Peyer's patch (tissue), 4 donors: Measurements from ENCODE around the gene TEAD1. TPM values are rescaled to one million over a fixed set of nuclear protein-coding genes. Genes with fewer than 3 reads are reported as not detected.

Experiments
- DNase-seq, 3 donors: peaks; one replicate each; pipeline ENCODE4 v3.0.0-alpha.2; 2017 to 2019
- H3K27ac ChIP-seq, 4 donors: fragments of 200-600 bp; sonication (generic); one replicate each; pipeline ENCODE4 v1.5.1; 2016 to 2019
- H3K27me3 ChIP-seq, 2 donors: fragments of 200-600 bp; sonication (generic); one replicate each; pipeline ENCODE4 v1.5.1; 2019
- H3K36me3 ChIP-seq, 3 donors: fragments of 200-600 bp; sonication (generic); one replicate each; pipeline ENCODE4 v1.5.1; 2016 to 2019
- H3K4me1 ChIP-seq, 4 donors: fragments of 200-600 bp; sonication (generic); one replicate each; pipeline ENCODE4 v1.5.1; 2016 to 2019
- H3K4me3 ChIP-seq, 4 donors: fragments of 200-600 bp; sonication (generic); 1 replicate in 3 of 4; 2 replicates in 1 of 4; pipeline ENCODE4 v1.5.1; 2016 to 2019; ENCODE audit warnings: mild to moderate bottlenecking in 1 of 4
- H3K9me3 ChIP-seq, 4 donors: fragments of 200-600 bp; sonication (generic); one replicate each; pipeline ENCODE4 v1.5.1; 2016 to 2019; ENCODE audit warnings: mild to moderate bottlenecking in 1 of 4
- POLR2A ChIP-seq, 2 donors: fragments of 450-650 bp; IDR thresholded peaks; one replicate each; pipeline ENCODE4 v1.5.1; 2017; ENCODE audit warnings: antibody characterized with exemption in 2 of 2, mild to moderate bottlenecking in 2 of 2, moderate library complexity in 2 of 2
- total RNA-seq, 4 donors: library from RNA; depleted of rRNA; stranded (reverse); fragments of >200 nt; gene quantifications; one replicate each; pipeline ENCODE4 v1.1.0, GENCODE V29; 2016
- TF ChIP-seq, protein P1 (sequence below), 6 experiments: fragments of 450-650 bp in 4 of 6; fragments of 200-600 bp in 2 of 6; sonication (generic) in 1 of 6; IDR thresholded peaks; one replicate each; pipeline ENCODE4 v1.5.1; 2017 to 2019; ENCODE audit warnings: antibody characterized with exemption in 6 of 6, mild to moderate bottlenecking in 3 of 6, moderate library complexity in 1 of 6

Gene TEAD1
- total RNA-seq, 4 donors from 2014 or later, result 34.5 to 125 (median 65.1) TPM

DNA sequence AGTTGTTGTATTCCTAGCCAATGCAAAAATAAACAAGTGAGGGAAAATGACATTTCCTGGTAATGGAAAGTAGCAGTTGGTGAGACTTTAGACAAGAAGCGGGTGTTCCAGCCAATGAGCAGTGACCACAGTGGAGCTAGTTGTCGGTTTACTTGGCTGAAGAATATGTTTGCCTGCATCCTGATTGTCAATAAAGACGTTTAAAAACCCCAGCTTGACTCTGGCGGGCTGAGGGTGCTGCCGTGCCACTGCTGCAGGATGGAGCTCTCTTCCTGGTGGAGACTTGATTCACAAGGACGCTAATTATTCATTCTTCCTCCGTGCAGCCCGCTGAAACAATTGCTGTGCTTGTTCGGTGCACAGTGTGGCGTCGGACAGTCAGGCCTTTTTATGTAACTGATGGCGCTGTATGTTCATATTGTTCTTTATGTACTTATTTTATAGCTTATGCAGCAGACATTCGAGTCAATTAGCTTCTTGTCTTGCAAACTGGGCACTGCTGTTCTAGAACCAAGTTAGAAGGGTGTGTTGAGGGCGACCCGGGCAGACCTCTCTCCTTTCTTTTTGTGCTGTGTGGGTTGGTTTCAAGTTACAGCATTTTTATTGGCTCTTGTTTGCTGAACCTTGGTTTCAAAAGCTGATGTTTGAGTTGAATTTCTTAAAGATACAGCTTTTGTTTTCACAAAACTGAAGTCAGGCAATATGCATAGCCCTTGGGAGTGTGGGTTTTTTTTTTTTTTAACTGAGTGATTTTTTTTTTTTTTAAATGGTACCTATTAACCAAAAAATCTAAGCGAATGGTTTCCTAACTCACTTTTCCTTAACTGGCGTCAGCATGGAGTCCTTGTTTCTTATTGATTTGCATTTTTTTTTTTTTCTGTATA, 153.9 kb downstream of the TEAD1 start:
- peak in 1 of 2 donors; percentile 22 for TF ChIP-seq POLR2A (IDR thresholded peaks at IDR 0.05)
- TF ChIP-seq, protein P1, sequence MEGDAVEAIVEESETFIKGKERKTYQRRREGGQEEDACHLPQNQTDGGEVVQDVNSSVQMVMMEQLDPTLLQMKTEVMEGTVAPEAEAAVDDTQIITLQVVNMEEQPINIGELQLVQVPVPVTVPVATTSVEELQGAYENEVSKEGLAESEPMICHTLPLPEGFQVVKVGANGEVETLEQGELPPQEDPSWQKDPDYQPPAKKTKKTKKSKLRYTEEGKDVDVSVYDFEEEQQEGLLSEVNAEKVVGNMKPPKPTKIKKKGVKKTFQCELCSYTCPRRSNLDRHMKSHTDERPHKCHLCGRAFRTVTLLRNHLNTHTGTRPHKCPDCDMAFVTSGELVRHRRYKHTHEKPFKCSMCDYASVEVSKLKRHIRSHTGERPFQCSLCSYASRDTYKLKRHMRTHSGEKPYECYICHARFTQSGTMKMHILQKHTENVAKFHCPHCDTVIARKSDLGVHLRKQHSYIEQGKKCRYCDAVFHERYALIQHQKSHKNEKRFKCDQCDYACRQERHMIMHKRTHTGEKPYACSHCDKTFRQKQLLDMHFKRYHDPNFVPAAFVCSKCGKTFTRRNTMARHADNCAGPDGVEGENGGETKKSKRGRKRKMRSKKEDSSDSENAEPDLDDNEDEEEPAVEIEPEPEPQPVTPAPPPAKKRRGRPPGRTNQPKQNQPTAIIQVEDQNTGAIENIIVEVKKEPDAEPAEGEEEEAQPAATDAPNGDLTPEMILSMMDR (IDR thresholded peaks at IDR 0.05), result peak in 1 of 6 experiments; percentile 20
- peak in 2 of 3 donors; percentile 58 to 67 for DNase-seq
- Histone ChIP-seq H3K4me1 (peaks cover 0 to 35% (median 0%) of the 10 kb centered on the region in 4 donors), H3K4me3 (peak overlapping the region in 3 of 4 donors; percentile 7 to 51 (median 44)), H3K27me3 (no peaks in the 10 kb centered on the region), H3K36me3 (no peaks in the 10 kb centered on the region), H3K27ac (peak overlapping the region; percentile 35 to 88 (median 60)), H3K9me3 (no peaks in the 10 kb centered on the region)

DNA sequence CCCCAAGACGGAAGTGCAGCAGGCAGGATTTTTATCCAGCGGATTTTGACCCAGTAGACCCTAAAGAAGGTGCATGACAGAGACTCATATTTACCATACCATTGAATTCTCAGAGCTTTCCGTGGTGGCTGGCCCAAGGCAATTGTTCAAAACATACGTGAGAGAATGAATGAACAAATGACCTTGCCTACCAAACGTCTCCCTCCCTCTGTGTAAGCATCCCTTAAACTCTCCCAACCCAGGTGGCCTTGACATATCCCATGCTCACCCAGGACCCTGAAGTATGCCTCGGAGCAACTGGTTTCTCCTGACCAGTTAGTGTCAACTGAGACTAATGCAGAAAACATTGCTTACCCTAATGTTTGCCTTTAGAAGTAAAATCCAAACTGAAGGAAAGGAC, 154.9 kb downstream of the TEAD1 start:
- H3K4me3 ChIP-seq, result peak overlapping the region in 1 of 4 donors; percentile 44
- H3K36me3 ChIP-seq, result no peaks in the 10 kb centered on the region
- H3K27ac ChIP-seq, result peak overlapping the region in 2 of 4 donors; percentile 53 to 80
- no peaks in the 10 kb centered on the region for H3K9me3 ChIP-seq
- H3K4me1 ChIP-seq, result peaks cover 0 to 35% (median 0%) of the 10 kb centered on the region in 4 donors
- TF ChIP-seq, protein P1 (IDR thresholded peaks at IDR 0.05), result no peak
- no peak for TF ChIP-seq POLR2A (IDR thresholded peaks at IDR 0.05)
- DNase-seq, result no peak
- H3K27me3 ChIP-seq, result no peaks in the 10 kb centered on the region

DNA sequence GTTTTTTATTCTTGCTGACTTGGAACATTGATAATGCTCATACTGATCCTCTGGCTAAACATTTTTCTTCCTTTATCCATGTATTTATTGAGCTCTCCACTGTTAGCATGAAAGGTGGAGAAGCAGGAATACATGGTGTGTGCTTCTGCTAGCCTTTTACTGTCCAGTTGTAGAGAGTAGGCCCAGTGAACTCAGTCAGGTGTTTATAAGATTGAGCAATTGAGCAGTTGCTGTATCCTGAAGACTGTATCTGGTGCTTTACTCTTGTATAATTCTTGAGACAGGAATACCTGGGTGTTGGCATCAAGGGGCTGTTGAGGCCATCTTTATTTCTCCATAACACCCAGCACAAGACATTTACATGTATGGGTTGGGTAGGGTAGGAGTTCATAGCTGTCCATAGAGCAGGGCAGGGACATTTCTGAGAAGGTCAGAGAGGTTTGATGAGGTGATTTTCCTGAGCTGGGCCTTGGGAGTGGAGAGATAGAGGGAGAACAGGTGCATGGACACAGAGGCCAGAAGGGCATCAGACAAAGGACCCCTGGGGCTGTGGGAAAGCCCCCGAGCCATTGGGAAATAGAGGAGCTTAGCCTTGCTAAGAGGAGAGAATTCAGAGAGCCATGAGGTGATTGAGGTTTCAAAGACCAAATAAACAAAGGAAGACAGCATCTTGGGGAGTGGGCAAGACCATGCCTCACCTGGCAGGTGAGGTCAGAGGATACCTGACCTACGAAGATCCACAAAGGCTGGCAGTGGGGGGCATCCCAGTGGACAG, 155.5 kb downstream of the TEAD1 start:
- peaks cover 0 to 33% (median 0%) of the 10 kb centered on the region in 4 donors for H3K4me1 ChIP-seq
- DNase-seq, result no peak
- no peaks in the 10 kb centered on the region for H3K9me3 ChIP-seq

DNA sequence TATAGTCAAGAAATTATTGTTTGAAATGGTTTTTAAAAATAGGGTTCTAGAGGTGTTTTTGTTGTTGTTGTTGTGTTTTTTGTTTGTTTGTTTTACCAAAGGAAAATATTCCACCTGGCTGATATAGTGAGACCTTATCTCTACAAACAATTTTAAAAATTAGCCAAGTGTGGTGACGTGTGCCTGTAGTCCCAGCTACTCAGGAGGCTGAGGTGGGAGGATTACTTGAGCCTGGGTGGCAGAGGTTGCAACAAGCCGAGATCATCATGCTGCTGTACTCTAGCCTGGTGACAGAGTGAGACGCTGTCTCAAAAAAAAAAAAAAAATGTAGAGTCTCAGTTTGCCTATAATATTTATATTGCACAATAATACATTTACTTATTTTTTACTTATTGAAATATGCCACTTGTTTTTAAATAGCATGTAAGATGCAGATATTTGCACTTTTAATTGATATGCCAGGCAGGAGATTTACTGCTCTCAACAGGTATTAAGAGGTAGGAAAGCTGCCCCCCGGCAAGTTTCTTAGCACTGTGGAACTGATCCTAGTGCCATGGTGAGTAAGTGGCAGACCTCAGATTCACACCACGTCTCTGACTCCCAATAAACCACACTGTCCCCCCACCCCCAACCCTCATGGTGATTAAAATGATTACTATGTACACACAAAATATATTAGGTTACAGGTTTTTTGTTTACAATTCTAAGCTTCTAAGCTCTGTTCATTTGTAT, 157.4 kb downstream of the TEAD1 start:
- Histone ChIP-seq H3K27me3 (no peaks in the 10 kb centered on the region), H3K4me3 (no peak overlapping the region), H3K4me1 (peaks cover 0 to 33% (median 0%) of the 10 kb centered on the region in 4 donors), H3K27ac (no peak overlapping the region), H3K9me3 (no peaks in the 10 kb centered on the region), H3K36me3 (no peaks in the 10 kb centered on the region)
- no peak for DNase-seq
- TF ChIP-seq, protein P1 (IDR thresholded peaks at IDR 0.05), result no peak

More for the DNA sequence above, 155.5 kb downstream of the TEAD1 start:
- no peak for TF ChIP-seq POLR2A (IDR thresholded peaks at IDR 0.05)
- TF ChIP-seq, protein P1 (IDR thresholded peaks at IDR 0.05), result no peak
- no peaks in the 10 kb centered on the region for H3K36me3 ChIP-seq
- H3K4me3 ChIP-seq, result no peak overlapping the region
- peak overlapping the region in 1 of 4 donors; percentile 53 for H3K27ac ChIP-seq
- H3K27me3 ChIP-seq, result no peaks in the 10 kb centered on the region
